ENCODE data around the gene HBD. TPM values are rescaled to one million over a fixed set of nuclear protein-coding genes. Genes with fewer than 3 reads are reported as not detected.
A peak's percentile ranks its signal among the peaks of the same experiment; 100 is the strongest.

HBD gene
- polyA plus RNA-seq, 1 experiment, result 42.2 TPM

- Histone ChIP-seq H3K4me3 (ENCODE audit: low read depth, low read length) (no peak overlapping the region), H3K27me3 (ENCODE audit: control insufficient read depth, insufficient read depth, low read length) (no peaks in the 10 kb centered on the region), H3K9me3 (ENCODE audit: control insufficient read depth, insufficient read depth, low read length) (peaks cover 7% of the 10 kb centered on the region), H3K27ac (ENCODE audit: low read depth, low read length) (no peak overlapping the region)
- POLR2A ChIA-PET, result no interaction called here
- TF ChIP-seq, protein P1, sequence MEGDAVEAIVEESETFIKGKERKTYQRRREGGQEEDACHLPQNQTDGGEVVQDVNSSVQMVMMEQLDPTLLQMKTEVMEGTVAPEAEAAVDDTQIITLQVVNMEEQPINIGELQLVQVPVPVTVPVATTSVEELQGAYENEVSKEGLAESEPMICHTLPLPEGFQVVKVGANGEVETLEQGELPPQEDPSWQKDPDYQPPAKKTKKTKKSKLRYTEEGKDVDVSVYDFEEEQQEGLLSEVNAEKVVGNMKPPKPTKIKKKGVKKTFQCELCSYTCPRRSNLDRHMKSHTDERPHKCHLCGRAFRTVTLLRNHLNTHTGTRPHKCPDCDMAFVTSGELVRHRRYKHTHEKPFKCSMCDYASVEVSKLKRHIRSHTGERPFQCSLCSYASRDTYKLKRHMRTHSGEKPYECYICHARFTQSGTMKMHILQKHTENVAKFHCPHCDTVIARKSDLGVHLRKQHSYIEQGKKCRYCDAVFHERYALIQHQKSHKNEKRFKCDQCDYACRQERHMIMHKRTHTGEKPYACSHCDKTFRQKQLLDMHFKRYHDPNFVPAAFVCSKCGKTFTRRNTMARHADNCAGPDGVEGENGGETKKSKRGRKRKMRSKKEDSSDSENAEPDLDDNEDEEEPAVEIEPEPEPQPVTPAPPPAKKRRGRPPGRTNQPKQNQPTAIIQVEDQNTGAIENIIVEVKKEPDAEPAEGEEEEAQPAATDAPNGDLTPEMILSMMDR (IDR thresholded peaks at IDR 0.05; ENCODE audit: low read depth, low read length), result no peak
- DNase-seq (ENCODE audit: low read depth, low spot score), result no peak
- CTCF ChIA-PET, result no interaction called here
Observed at GRCh38 chr11:5224538-5225479, 9.5 kb downstream of the HBD start.

DNA sequence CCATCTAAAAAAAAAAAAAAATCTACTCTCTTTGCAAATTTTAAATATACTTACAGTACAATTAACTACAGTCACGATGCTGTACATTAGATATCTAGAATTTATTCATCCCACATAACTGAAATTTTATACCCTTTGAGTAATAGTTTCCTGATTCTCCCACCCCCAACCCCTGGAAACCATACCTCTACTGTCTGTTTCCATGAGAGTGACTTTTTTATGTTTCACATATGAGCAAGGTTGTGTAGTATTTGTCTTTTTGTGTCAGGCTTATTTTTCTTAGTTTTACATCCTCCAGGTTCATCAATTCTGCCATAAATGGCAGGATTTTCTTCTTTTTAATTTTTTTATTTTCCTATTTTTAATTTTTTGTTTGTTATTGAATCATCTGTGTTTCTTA lies 10.6 kb downstream of the HBD start:
- POLR2A ChIA-PET, result no interaction called here
- no peak for DNase-seq (ENCODE audit: low read depth, low spot score)
- CTCF ChIA-PET, result no interaction called here
- Histone ChIP-seq H3K27ac (ENCODE audit: low read depth, low read length) (no peak overlapping the region), H3K27me3 (ENCODE audit: control insufficient read depth, insufficient read depth, low read length) (no peaks in the 10 kb centered on the region), H3K4me3 (ENCODE audit: low read depth, low read length) (no peak overlapping the region), H3K9me3 (ENCODE audit: control insufficient read depth, insufficient read depth, low read length) (peaks cover 7% of the 10 kb centered on the region)
- TF ChIP-seq, protein P1 (IDR thresholded peaks at IDR 0.05; ENCODE audit: low read depth, low read length), result no peak

DNA sequence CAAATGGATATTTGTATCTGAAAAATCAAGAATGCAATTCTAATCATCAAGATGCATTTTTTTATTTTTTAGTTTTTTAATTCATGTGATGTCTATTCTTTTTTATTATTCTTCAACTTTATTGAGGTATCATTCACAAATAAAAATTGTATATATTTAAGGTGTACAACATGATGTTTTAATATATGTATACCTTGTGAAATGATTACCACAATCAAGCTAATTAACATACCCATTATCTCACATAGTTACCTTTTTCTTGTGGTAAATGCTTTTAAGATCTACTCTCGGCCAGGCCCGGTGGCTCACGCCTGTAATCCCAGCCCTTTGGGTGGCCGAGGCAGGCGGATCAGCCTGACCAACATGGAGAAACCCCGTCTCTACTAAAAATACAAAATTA lies 11.1 kb downstream of the HBD start:
- POLR2A ChIA-PET, result no interaction called here
- CTCF ChIA-PET, result interaction anchor here (1.1 kb wide), 1 partner anchor 99 kb away, joined by 3 read pairs; no protein-coding TSS in a partner anchor
- Histone ChIP-seq H3K27me3 (ENCODE audit: control insufficient read depth, insufficient read depth, low read length) (no peaks in the 10 kb centered on the region), H3K27ac (ENCODE audit: low read depth, low read length) (no peak overlapping the region), H3K4me3 (ENCODE audit: low read depth, low read length) (no peak overlapping the region), H3K9me3 (ENCODE audit: control insufficient read depth, insufficient read depth, low read length) (peaks cover 7% of the 10 kb centered on the region)
- TF ChIP-seq, protein P1 (IDR thresholded peaks at IDR 0.05; ENCODE audit: low read depth, low read length), result no peak
- DNase-seq (ENCODE audit: low read depth, low spot score), result no peak

- TF ChIP-seq, protein P1 (IDR thresholded peaks at IDR 0.05; ENCODE audit: low read depth, low read length), result no peak
- ChIA-PET POLR2A (interaction anchor here (0.7 kb wide), 1 partner anchor 175 kb away, joined by 3 read pairs; no protein-coding TSS in a partner anchor), CTCF (interaction anchor here (1.1 to 3.6 kb wide), 2 partner anchors 80 to 87 kb away, joined by 4 to 13 read pairs; no protein-coding TSS in a partner anchor)
- no peak for DNase-seq (ENCODE audit: low read depth, low spot score)
- H3K27me3 ChIP-seq (ENCODE audit: control insufficient read depth, insufficient read depth, low read length), result no peaks in the 10 kb centered on the region
- no peak overlapping the region for H3K4me3 ChIP-seq (ENCODE audit: low read depth, low read length)
- no peak overlapping the region for H3K27ac ChIP-seq (ENCODE audit: low read depth, low read length)
- no peaks in the 10 kb centered on the region for H3K9me3 ChIP-seq (ENCODE audit: control insufficient read depth, insufficient read depth, low read length)
Observed at GRCh38 chr11:5210376-5210885, 23.9 kb downstream of the HBD start.

DNA sequence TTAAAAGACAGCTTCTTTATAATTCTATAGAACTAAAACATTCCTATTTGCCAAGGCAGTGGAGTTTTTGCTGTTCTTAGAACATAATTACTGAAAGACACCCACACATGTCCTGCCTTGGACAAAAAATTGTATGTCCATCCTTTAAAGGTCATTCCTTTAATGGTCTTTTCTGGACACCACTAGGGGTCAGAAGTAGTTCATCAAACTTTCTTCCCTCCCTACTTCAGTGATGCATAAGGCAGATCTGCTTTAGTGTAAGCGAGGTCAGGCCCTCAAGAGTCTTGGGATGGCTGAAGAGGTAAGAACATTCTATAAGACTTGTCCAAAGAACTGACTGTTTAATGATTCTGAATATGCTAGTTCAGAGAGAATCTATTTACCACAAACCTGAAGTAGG lies 29.5 kb downstream of the HBD start:
- TF ChIP-seq, protein P1 (IDR thresholded peaks at IDR 0.05; ENCODE audit: low read depth, low read length), result peak; percentile 67
- ChIA-PET CTCF (interaction anchor here (0.6 to 6.5 kb wide), 23 partner anchors 10 to 199 kb away, joined by 3 to 63 read pairs (median 4); partner anchors contain the start of gene OR51M1), POLR2A (no interaction called here)
- Histone ChIP-seq H3K27ac (ENCODE audit: low read depth, low read length) (no peak overlapping the region), H3K9me3 (ENCODE audit: control insufficient read depth, insufficient read depth, low read length) (no peaks in the 10 kb centered on the region), H3K27me3 (ENCODE audit: control insufficient read depth, insufficient read depth, low read length) (no peaks in the 10 kb centered on the region), H3K4me3 (ENCODE audit: low read depth, low read length) (no peak overlapping the region)
- peak; percentile 58 for DNase-seq (ENCODE audit: low read depth, low spot score)

Data from AG04450 (cell line).